ELR (cell line): ENCODE measurements around the gene GID8.

Experiments
- DNase-seq: peaks from one replicate; pipeline ENCODE4 v3.0.0-alpha.2; 2015; ENCODE audit warnings: low read depth

GID8 gene

GRCh38 chr20:62922451-62922921 is 15.5 kb upstream of the GID8 start:
- DNase-seq: no peak

GRCh38 chr20:62923059-62923668 is 14.8 kb upstream of the GID8 start:
- peak; percentile 93 for DNase-seq

- DNase-seq: peak; percentile 22
Observed at GRCh38 chr20:62923669-62924441, 14.1 kb upstream of the GID8 start.

- peak; percentile 51 for DNase-seq
Observed at GRCh38 chr20:62924442-62925075, 13.4 kb upstream of the GID8 start.

- DNase-seq: no peak
Observed at GRCh38 chr20:62925076-62925419, 12.9 kb upstream of the GID8 start.

- DNase-seq: peak; percentile 69
Observed at GRCh38 chr20:62925420-62926228, 12.3 kb upstream of the GID8 start.

- peak; percentile 91 for DNase-seq
Observed at GRCh38 chr20:62926229-62927127, 11.5 kb upstream of the GID8 start, which contains the start of gene DIDO1. Gene DIDO1, minus strand, starts transcription at chr20:62926505.

GRCh38 chr20:62927128-62927705 is 10.7 kb upstream of the GID8 start:
- peak; percentile 17 for DNase-seq

- no peak for DNase-seq
Observed at GRCh38 chr20:62928246-62928939, 9.6 kb upstream of the GID8 start.

GRCh38 chr20:62929051-62929538 is 8.9 kb upstream of the GID8 start:
- DNase-seq: peak; percentile 69

GRCh38 chr20:62931464-62931863 is 6.5 kb upstream of the GID8 start:
- DNase-seq: no peak

- no peak for DNase-seq
Observed at GRCh38 chr20:62933966-62934365, 4.0 kb upstream of the GID8 start.

GRCh38 chr20:62935204-62935967 is 2.6 kb upstream of the GID8 start:
- no peak for DNase-seq

- no peak for DNase-seq
Observed at GRCh38 chr20:62935968-62936585, 1.9 kb upstream of the GID8 start.

GRCh38 chr20:62937268-62938104 is 461 bp upstream of the GID8 start:
- peak; percentile 97 for DNase-seq

GRCh38 chr20:62940875-62941274 is 2.9 kb downstream of the GID8 start:
- no peak for DNase-seq

GRCh38 chr20:62941792-62942191 is 3.8 kb downstream of the GID8 start:
- no peak for DNase-seq

GRCh38 chr20:62942456-62942855 is 4.5 kb downstream of the GID8 start:
- DNase-seq: no peak
